OCI-LY7 (cell line): ENCODE measurements around the gene MEOX2. TPM values are rescaled to one million over a fixed set of nuclear protein-coding genes. Genes with fewer than 3 reads are reported as not detected.
A peak's percentile ranks its signal among the peaks of the same experiment; 100 is the strongest.

Source experiments
- BruUV-seq: library from RNA; stranded (reverse); fragments of 400-500 nt; replicated peaks from 2 replicates; lab custom pipeline; 2021; lab: Mats Ljungman, UMichigan
- CTCF ChIA-PET: fragments of 300-600 bp; sonication (Branson Sonifier 250); formaldehyde crosslinking; loops from one replicate; lab custom pipeline; 2022; ENCODE audit warnings: antibody characterized with exemption; ENCODE audit not compliant: unreplicated experiment; lab: Charles Lee
- POLR2A ChIA-PET: fragments of 300-600 bp; sonication (Branson Sonifier 250); formaldehyde crosslinking; loops from one replicate; lab custom pipeline; 2022; ENCODE audit warnings: antibody characterized with exemption; lab: Charles Lee
- DNase-seq: peaks from one replicate; pipeline ENCODE4 v3.0.0-alpha.2; 2015; ENCODE audit warnings: low spot score
- H2AFZ ChIP-seq: fragments of 200-600 bp; sonication (generic), shearing (Covaris generic); 2 replicates; pipeline ENCODE4 v1.6.1; 2014; ENCODE audit warnings: mild to moderate bottlenecking, antibody characterized with exemption, low read length, moderate library complexity
- H3K27ac ChIP-seq: fragments of 200-600 bp; sonication (generic); 2 replicates; pipeline ENCODE4 v1.5.1; 2014; ENCODE audit warnings: mixed run types, low read depth, mild to moderate bottlenecking, moderate library complexity, low read length, inconsistent platforms; ENCODE audit not compliant: poor library complexity, severe bottlenecking
- H3K36me3 ChIP-seq: fragments of 200-600 bp; sonication (generic); 2 replicates; pipeline ENCODE4 v1.6.1; 2014; ENCODE audit warnings: mild to moderate bottlenecking, antibody characterized with exemption, low read length, moderate library complexity, mixed read lengths; ENCODE audit not compliant: insufficient read depth
- H3K4me1 ChIP-seq: fragments of 200-600 bp; sonication (generic); 2 replicates; pipeline ENCODE4 v1.5.1; 2014; ENCODE audit warnings: mild to moderate bottlenecking, low read length; ENCODE audit not compliant: insufficient read depth, poor library complexity, severe bottlenecking
- H3K4me2 ChIP-seq: fragments of 200-600 bp; sonication (generic); 2 replicates; pipeline ENCODE4 v1.6.1; 2014; ENCODE audit warnings: mild to moderate bottlenecking, low read length
- H3K4me3 ChIP-seq: fragments of 200-600 bp; sonication (generic); 2 replicates; pipeline ENCODE4 v1.5.1; 2014; ENCODE audit warnings: mild to moderate bottlenecking, low read depth, low read length; ENCODE audit not compliant: poor library complexity, severe bottlenecking
- H3K79me2 ChIP-seq: fragments of 200-600 bp; sonication (generic); 2 replicates; pipeline ENCODE4 v1.6.1; 2016; ENCODE audit warnings: low read depth, mild to moderate bottlenecking, low read length, moderate library complexity, mixed read lengths; ENCODE audit not compliant: insufficient read depth
- H3K9me2 ChIP-seq: fragments of 200-600 bp; sonication (generic); 2 replicates; pipeline ENCODE4 v1.6.1; 2016; ENCODE audit warnings: mild to moderate bottlenecking, low read length, mixed read lengths; ENCODE audit not compliant: insufficient read depth
- H3K9me3 ChIP-seq: fragments of 200-600 bp; sonication (generic); 2 replicates; pipeline ENCODE4 v1.6.1; 2014; ENCODE audit warnings: mild to moderate bottlenecking, mixed run types, low read length, mixed read lengths
- H4K20me1 ChIP-seq: fragments of 200-600 bp; sonication (generic); 2 replicates; pipeline ENCODE4 v1.6.1; 2014; ENCODE audit warnings: mild to moderate bottlenecking, antibody characterized with exemption, low read length, moderate library complexity, mixed read lengths; ENCODE audit not compliant: insufficient read depth
- EZH2phosphoT487 ChIP-seq: fragments of 200-600 bp; sonication (generic); IDR thresholded peaks from 2 replicates; pipeline ENCODE4 v1.6.1; 2018; ENCODE audit warnings: low read depth, borderline replicate concordance, mild to moderate bottlenecking, mixed run types, antibody characterized with exemption, low read length, moderate library complexity, mixed read lengths
- intact Hi-C: fragments of 100-400 bp; cut with micrococcal nuclease; formaldehyde crosslinking; loops from one replicate; pipeline ENCODE4 v1.10.0; 2022; ENCODE audit not compliant: unreplicated experiment
- total RNA-seq, 2 experiments: library from RNA; depleted of rRNA in 1 of 2; stranded (reverse); fragments of >200 nt in 1 of 2; shearing (Covaris generic) in 1 of 2; gene quantifications; 2 replicates each; pipeline ENCODE4 v1.2.3, GENCODE V29; 2014 to 2022
- TF ChIP-seq, protein P1 (sequence below): fragments of 200-600 bp; sonication (generic); conservative IDR thresholded peaks from 2 replicates; pipeline ENCODE4 v1.5.1; 2014; ENCODE audit warnings: mild to moderate bottlenecking, antibody characterized with exemption, low read length, moderate library complexity, mixed read lengths

The MEOX2 gene
- total RNA-seq, 2 experiments from 2014 or later, result not detected

DNA sequence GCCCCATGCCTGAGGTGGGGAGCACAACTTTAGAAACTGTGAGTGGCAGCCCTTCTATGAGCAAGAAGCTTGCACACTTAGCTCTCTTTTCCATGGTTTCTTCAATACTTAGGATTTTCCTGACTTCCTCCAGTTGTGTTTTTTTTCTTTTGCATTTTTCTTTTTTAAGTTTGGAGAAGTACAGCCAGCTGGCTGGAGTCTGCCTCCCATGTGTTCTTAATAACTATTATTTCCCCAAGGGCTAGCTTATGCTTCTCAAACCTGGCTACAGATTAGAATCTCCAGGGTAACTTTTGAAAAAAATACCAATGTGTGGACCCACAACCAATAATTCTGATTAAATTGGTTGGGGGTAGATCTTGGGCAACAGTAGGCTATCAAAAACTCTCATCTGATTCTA is 37.4 kb upstream of the MEOX2 start:
- POLR2A ChIA-PET, result no interaction called here
- no peak overlapping the region for H3K27ac ChIP-seq
- no peaks in the 10 kb centered on the region for H3K9me3 ChIP-seq
- H3K4me2 ChIP-seq, result no peak overlapping the region
- no peaks in the 10 kb centered on the region for H4K20me1 ChIP-seq
- no peak overlapping the region for H2AFZ ChIP-seq
- no peak overlapping the region for H3K4me3 ChIP-seq
- intact Hi-C loops, result no loop called here
- CTCF ChIA-PET, result no interaction called here
- no peak for DNase-seq
- H3K36me3 ChIP-seq, result no peaks in the 10 kb centered on the region
- H3K9me2 ChIP-seq, result no peaks in the 10 kb centered on the region
- TF ChIP-seq, protein P1, sequence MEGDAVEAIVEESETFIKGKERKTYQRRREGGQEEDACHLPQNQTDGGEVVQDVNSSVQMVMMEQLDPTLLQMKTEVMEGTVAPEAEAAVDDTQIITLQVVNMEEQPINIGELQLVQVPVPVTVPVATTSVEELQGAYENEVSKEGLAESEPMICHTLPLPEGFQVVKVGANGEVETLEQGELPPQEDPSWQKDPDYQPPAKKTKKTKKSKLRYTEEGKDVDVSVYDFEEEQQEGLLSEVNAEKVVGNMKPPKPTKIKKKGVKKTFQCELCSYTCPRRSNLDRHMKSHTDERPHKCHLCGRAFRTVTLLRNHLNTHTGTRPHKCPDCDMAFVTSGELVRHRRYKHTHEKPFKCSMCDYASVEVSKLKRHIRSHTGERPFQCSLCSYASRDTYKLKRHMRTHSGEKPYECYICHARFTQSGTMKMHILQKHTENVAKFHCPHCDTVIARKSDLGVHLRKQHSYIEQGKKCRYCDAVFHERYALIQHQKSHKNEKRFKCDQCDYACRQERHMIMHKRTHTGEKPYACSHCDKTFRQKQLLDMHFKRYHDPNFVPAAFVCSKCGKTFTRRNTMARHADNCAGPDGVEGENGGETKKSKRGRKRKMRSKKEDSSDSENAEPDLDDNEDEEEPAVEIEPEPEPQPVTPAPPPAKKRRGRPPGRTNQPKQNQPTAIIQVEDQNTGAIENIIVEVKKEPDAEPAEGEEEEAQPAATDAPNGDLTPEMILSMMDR, result no peak
- TF ChIP-seq EZH2phosphoT487, result no peak
- H3K79me2 ChIP-seq, result no peaks in the 10 kb centered on the region
- no peaks in the 10 kb centered on the region for H3K4me1 ChIP-seq
- no TSS peak for BruUV-seq

DNA sequence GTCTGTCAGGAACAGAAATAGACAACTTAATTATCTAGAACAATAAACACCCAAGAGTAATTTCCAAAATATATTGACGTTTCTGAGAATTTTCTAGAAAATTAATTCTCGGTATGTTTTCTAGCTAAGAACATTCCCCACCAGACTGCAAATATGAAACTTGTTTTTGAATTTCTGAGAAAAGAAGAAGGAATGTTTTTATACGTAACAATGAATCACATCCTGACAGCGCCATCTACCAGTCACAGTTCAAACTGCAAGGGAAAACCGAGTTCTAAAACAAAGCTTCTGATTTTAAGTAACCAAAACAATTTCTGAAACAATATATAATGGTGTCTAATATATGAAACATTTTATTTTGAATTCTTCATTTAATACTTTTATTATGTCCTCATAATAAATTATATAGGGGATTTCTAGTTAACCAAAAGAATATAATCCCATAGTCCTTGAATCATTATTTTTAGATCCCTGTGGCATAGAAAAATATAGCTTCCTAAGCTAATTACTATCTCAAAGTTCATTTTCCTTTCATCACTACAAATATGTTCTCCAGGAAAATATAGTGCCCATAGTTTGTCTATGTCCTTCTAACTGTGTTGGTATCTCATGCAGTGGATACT is 34.5 kb upstream of the MEOX2 start:
- H4K20me1 ChIP-seq, result no peaks in the 10 kb centered on the region
- peak; percentile 22 for DNase-seq
- no peaks in the 10 kb centered on the region for H3K9me3 ChIP-seq
- intact Hi-C loops, result no loop called here
- no peaks in the 10 kb centered on the region for H3K36me3 ChIP-seq
- H3K4me2 ChIP-seq, result no peak overlapping the region
- ChIA-PET POLR2A (interaction anchor here (0.7 to 1.7 kb wide), 3 partner anchors 9 to 21 kb away, joined by 3 to 7 read pairs (median 4); no protein-coding TSS in a partner anchor), CTCF (no interaction called here)
- no peaks in the 10 kb centered on the region for H3K9me2 ChIP-seq
- H3K27ac ChIP-seq, result no peak overlapping the region
- H3K79me2 ChIP-seq, result no peaks in the 10 kb centered on the region
- BruUV-seq, result no TSS peak
- TF ChIP-seq, protein P1, result peak; percentile 94
- TF ChIP-seq EZH2phosphoT487, result no peak
- no peak overlapping the region for H3K4me3 ChIP-seq
- no peak overlapping the region for H2AFZ ChIP-seq
- no peaks in the 10 kb centered on the region for H3K4me1 ChIP-seq

DNA sequence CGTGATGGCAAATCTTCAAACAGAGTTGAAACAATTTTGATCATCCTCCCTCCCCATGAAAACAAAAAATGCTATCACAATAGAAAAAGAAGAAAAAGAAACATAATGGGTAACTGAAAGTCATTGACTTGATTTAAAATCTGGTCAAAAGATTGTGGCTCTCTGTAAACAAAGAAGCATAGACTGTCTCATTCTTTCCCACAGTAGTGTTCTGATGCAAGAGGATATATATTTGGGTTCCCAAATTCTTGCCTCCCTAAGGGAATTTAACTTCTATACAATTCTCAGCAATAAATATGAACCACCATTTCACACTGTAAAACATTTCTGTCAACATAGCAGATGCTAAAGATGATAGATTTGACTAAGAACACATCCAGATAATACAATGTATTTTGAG is 32.8 kb upstream of the MEOX2 start:
- no peak overlapping the region for H3K4me3 ChIP-seq

More for the DNA sequence above, 32.8 kb upstream of the MEOX2 start:
- Histone ChIP-seq H3K27ac (no peak overlapping the region), H3K9me2 (no peaks in the 10 kb centered on the region), H3K9me3 (no peaks in the 10 kb centered on the region), H3K4me2 (no peak overlapping the region), H3K36me3 (no peaks in the 10 kb centered on the region), H3K4me1 (no peaks in the 10 kb centered on the region), H2AFZ (no peak overlapping the region), H3K79me2 (no peaks in the 10 kb centered on the region), H4K20me1 (no peaks in the 10 kb centered on the region)
- BruUV-seq, result no TSS peak
- TF ChIP-seq, protein P1, result no peak
- CTCF ChIA-PET, result no interaction called here
- POLR2A ChIA-PET, result no interaction called here
- no peak for DNase-seq
- intact Hi-C loops, result no loop called here
